IPS-15b (cell line): Measurements from ENCODE around the gene CNNM2.

ENCODE experiments used
- H3K27me3 ChIP-seq: one replicate; pipeline ENCODE4 v1.6.1; 2013; ENCODE audit warnings: low read length; ENCODE audit not compliant: control insufficient read depth, insufficient read depth
- H3K36me3 ChIP-seq: one replicate; pipeline ENCODE4 v1.6.1; 2013; ENCODE audit warnings: low read length; ENCODE audit not compliant: control insufficient read depth, insufficient read depth
- H3K4me1 ChIP-seq: one replicate; pipeline ENCODE4 v1.6.1; 2013; ENCODE audit warnings: mild to moderate bottlenecking, low read length; ENCODE audit not compliant: control insufficient read depth, insufficient read depth
- H3K4me3 ChIP-seq: one replicate; pipeline ENCODE4 v1.5.1; 2013; ENCODE audit warnings: low read depth, low read length
- H3K9ac ChIP-seq: one replicate; pipeline ENCODE4 v1.6.1; 2013; ENCODE audit warnings: low read depth, mild to moderate bottlenecking, low read length
- H3K9me3 ChIP-seq: one replicate; pipeline ENCODE4 v1.6.1; 2013; ENCODE audit warnings: mild to moderate bottlenecking, low read length; ENCODE audit not compliant: control insufficient read depth, insufficient read depth

CNNM2 gene

DNA sequence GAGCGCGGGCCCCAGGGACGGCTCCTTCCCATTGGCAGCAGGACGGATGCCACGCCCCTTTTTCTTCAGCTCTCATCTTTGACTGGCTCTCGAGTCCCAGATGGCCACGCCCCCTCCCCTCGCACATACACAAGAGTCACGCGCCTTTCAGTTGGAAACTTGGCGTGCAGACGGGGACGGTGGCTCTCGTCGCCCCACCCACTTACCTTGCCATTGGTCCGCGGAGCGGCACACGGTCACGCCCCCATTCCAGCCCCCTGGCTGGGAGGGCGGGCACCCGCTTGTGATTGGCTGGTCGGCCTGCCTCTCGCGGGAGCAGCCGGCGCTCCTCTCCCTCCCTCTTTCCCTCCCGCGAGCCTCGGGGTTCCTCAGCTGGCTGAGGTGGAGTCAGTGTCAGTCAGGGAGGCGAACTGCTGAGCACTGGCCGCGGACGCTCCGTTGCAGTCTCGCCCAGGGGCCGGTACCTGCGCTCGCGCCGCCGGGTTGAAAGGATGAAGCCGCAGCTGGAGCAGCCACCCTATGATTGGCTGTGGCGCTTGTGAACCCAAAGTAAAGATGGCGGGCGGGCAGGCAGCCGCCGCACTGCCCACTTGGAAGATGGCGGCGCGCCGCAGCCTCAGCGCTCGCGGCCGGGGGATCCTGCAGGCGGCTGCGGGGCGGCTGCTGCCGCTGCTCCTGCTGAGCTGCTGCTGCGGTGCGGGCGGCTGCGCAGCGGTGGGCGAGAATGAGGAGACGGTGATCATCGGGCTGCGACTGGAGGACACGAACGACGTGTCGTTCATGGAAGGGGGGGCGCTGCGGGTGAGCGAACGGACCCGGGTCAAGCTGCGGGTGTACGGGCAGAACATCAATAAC lies at the start of gene CNNM2:
TSS of gene CNNM2 (plus strand) at position 333 of the 855 bp plus-strand sequence. CDS start at position 520, 187 bp downstream.
- Histone ChIP-seq H3K4me3 (peak within 1 kb of the TSS; percentile 94), H3K9me3 (no peaks in the 10 kb centered on the region), H3K27me3 (peaks cover 12% of the 10 kb centered on the region), H3K4me1 (peaks cover 8% of the 10 kb centered on the region), H3K9ac (peak within 1 kb of the TSS; percentile 84), H3K36me3 (no peaks in the 10 kb centered on the region)

DNA sequence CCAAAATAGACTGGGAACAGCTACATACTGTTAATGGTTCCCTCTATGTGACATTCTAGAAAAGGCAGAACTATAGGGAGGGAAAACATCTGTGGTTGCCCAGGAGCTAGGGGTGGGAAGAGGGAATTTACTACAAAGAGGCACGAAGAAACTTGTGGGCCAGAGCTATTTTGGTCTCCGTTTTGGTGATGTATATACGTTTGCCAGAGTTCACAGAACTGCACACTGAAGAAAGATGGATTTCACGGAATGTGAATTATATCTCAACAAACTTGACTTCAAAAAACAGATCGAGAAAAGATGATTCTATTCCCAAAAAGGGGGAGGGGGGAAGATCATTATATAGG lies 49.2 kb upstream of the CNNM2 start:
- Histone ChIP-seq H3K4me1 (peaks cover 7% of the 10 kb centered on the region), H3K36me3 (no peaks in the 10 kb centered on the region), H3K9ac (no peak overlapping the region), H3K4me3 (peak overlapping the region; percentile 62), H3K9me3 (no peaks in the 10 kb centered on the region), H3K27me3 (no peaks in the 10 kb centered on the region)

GRCh38 chr10:102869258-102870198 lies 48.6 kb upstream of the CNNM2 start, which contains the start of gene AS3MT:
AS3MT (plus strand) TSS chr10:102869470; CDS start chr10:102869593, 123 bp downstream.
- Histone ChIP-seq H3K27me3 (no peaks in the 10 kb centered on the region), H3K36me3 (no peaks in the 10 kb centered on the region), H3K4me3 (peak within 1 kb of the TSS; percentile 86), H3K4me1 (peaks cover 7% of the 10 kb centered on the region), H3K9ac (peak within 1 kb of the TSS; percentile 82), H3K9me3 (no peaks in the 10 kb centered on the region)

DNA sequence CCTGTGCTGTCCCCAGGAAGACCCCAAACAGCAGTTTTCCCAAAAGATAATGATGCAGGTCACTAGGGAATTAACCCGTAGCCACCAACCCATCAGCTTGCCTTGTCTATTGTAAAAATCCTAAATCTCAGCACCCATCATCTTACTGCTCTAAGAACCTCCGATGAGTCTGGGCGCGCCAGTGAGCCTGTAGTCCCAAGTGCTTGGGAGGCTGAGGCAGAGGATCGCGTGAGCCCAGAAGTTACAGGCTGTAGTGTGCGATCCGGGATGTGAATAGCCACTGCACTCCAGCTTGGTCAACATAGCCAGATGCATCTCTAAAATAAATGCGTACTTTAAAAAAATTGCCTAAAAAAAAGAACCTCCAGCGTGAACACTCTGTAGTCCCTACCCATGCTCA lies 47.9 kb upstream of the CNNM2 start:
- Histone ChIP-seq H3K27me3 (no peaks in the 10 kb centered on the region), H3K36me3 (no peaks in the 10 kb centered on the region), H3K4me3 (peak overlapping the region; percentile 86), H3K4me1 (peaks cover 7% of the 10 kb centered on the region), H3K9me3 (no peaks in the 10 kb centered on the region), H3K9ac (peak overlapping the region; percentile 82)

- peaks cover 7% of the 10 kb centered on the region for H3K4me1 ChIP-seq
- H3K27me3 ChIP-seq, result no peaks in the 10 kb centered on the region
- no peaks in the 10 kb centered on the region for H3K9me3 ChIP-seq
- no peaks in the 10 kb centered on the region for H3K36me3 ChIP-seq
- no peak overlapping the region for H3K4me3 ChIP-seq
- no peak overlapping the region for H3K9ac ChIP-seq
Observed at GRCh38 chr10:102872163-102872562, 45.9 kb upstream of the CNNM2 start.

DNA sequence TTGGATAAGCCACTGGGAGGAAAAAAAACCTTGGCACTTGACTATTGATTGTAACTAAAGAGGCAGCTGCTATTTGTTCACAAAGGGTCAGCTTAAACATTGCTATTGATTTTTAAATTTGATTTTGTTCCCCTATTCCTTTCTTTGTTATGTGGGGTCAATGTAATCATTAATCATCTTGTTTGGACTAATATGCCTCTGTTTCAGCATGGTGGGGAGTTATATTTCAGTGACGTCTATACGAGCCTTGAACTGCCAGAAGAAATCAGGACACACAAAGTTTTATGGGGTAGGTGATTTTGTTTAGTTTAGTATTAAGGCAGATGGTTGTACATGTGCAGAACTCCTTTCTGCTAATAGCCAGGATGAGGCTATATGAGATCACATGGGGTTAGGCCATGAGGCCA lies 41.3 kb upstream of the CNNM2 start:
- H3K4me1 ChIP-seq, result no peaks in the 10 kb centered on the region
- no peaks in the 10 kb centered on the region for H3K9me3 ChIP-seq
- H3K36me3 ChIP-seq, result no peaks in the 10 kb centered on the region
- no peaks in the 10 kb centered on the region for H3K27me3 ChIP-seq
- H3K9ac ChIP-seq, result no peak overlapping the region
- no peak overlapping the region for H3K4me3 ChIP-seq

- Histone ChIP-seq H3K4me3 (no peak overlapping the region), H3K9me3 (no peaks in the 10 kb centered on the region), H3K27me3 (no peaks in the 10 kb centered on the region), H3K9ac (no peak overlapping the region), H3K4me1 (no peaks in the 10 kb centered on the region), H3K36me3 (no peaks in the 10 kb centered on the region)
Observed at GRCh38 chr10:102878629-102879028, 39.5 kb upstream of the CNNM2 start.

DNA sequence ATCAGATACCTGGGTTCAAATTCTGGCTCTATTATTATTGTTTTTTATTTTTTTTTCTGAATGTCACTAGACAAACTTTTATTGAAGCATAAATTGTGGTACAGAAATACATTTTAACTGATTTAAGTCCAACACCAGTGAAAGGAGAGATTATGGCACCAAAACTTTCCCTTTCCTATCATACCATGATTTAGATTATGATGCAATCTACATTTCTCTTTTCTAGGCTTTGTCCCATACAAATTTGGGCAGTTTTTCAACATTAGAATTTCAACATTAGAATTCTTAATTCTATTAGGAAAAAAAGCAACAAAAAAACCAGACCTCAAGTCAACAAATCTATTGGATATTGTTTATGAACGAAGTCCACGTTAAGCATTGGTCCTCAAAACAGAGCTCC lies 37.8 kb upstream of the CNNM2 start:
- no peaks in the 10 kb centered on the region for H3K36me3 ChIP-seq
- no peak overlapping the region for H3K9ac ChIP-seq
- no peaks in the 10 kb centered on the region for H3K27me3 ChIP-seq
- H3K4me3 ChIP-seq, result no peak overlapping the region
- no peaks in the 10 kb centered on the region for H3K4me1 ChIP-seq
- no peaks in the 10 kb centered on the region for H3K9me3 ChIP-seq

DNA sequence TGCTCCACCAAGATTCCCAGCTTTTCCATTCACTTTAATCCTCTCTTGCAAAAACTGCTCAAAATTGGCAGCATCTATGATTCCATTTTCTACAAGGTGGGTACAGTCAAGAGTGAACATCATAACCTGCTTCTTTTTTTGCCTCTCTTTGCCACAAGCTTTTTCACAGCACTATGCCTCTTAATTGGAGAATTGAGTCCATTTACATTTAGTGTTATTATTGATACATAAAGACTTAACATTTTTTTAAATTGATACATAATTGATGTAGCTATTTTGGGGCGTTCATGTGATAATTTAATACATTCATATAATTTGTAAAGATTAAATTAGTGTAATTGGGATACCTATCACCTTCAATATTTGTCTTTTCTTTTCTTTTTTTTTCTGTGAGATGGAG lies 30.0 kb upstream of the CNNM2 start:
- Histone ChIP-seq H3K4me3 (no peak overlapping the region), H3K9me3 (no peaks in the 10 kb centered on the region), H3K9ac (no peak overlapping the region), H3K27me3 (no peaks in the 10 kb centered on the region), H3K4me1 (no peaks in the 10 kb centered on the region), H3K36me3 (no peaks in the 10 kb centered on the region)

DNA sequence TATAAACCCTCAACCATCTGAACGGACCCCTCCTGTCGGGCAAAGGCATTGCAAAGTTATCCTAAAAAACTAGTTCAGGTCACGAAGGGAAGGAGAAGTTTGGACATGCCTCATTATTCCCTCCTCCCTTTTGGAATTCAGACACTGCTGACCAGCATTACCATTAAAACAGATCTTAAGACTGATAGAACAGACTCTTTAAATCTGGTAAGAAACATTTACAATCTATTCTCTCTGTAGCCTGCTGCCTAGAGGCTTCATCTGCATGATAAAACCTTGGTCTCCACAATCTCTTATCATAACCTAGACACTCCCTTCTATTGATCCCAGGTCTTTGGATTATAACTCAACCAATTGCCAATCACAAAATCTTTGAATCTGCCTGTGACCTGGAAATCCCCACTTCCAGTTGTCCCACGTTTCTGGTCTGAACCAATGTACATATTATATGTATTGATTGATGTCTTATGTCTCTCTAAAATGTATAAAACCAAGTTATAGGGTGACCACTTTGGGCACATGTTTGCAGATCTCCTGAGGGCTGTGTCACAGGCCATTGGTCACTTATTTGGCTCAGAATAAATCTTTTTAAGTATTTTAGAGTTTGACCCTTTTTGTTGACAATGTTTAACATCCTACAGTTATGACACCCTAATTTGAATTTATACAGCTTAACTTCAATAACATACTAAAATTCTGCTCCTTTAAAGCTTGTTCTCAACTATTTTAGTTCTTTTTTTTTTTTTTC lies 23.5 kb upstream of the CNNM2 start:
- H3K9me3 ChIP-seq, result no peaks in the 10 kb centered on the region
- no peak overlapping the region for H3K4me3 ChIP-seq
- H3K36me3 ChIP-seq, result no peaks in the 10 kb centered on the region
- peaks cover 2% of the 10 kb centered on the region for H3K4me1 ChIP-seq
- H3K9ac ChIP-seq, result no peak overlapping the region
- no peaks in the 10 kb centered on the region for H3K27me3 ChIP-seq

DNA sequence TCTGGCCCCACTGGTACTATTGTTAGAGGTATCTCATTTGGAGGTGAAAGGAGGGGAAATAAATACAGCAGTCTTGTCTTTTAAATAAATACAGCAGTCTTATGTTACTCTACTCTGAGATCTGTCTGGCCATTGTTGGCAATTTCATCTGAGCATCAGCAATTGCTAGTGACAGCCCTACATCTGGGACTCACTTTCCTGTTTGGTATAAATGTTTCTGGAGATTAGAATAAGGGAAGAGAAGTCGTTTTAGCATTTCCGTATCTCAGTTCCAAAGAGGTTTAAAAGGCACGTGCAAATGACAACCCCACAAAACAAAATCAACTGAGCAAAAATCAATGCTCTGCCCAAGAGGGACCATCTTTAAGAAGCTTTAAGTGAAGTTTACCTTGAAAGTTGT lies 18.1 kb upstream of the CNNM2 start:
- Histone ChIP-seq H3K27me3 (no peaks in the 10 kb centered on the region), H3K4me3 (no peak overlapping the region), H3K9me3 (no peaks in the 10 kb centered on the region), H3K4me1 (no peaks in the 10 kb centered on the region), H3K9ac (no peak overlapping the region), H3K36me3 (no peaks in the 10 kb centered on the region)
